ENCODE results near the gene RPTN.

The RPTN gene, protein sequence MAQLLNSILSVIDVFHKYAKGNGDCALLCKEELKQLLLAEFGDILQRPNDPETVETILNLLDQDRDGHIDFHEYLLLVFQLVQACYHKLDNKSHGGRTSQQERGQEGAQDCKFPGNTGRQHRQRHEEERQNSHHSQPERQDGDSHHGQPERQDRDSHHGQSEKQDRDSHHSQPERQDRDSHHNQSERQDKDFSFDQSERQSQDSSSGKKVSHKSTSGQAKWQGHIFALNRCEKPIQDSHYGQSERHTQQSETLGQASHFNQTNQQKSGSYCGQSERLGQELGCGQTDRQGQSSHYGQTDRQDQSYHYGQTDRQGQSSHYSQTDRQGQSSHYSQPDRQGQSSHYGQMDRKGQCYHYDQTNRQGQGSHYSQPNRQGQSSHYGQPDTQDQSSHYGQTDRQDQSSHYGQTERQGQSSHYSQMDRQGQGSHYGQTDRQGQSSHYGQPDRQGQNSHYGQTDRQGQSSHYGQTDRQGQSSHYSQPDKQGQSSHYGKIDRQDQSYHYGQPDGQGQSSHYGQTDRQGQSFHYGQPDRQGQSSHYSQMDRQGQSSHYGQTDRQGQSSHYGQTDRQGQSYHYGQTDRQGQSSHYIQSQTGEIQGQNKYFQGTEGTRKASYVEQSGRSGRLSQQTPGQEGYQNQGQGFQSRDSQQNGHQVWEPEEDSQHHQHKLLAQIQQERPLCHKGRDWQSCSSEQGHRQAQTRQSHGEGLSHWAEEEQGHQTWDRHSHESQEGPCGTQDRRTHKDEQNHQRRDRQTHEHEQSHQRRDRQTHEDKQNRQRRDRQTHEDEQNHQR

DNA sequence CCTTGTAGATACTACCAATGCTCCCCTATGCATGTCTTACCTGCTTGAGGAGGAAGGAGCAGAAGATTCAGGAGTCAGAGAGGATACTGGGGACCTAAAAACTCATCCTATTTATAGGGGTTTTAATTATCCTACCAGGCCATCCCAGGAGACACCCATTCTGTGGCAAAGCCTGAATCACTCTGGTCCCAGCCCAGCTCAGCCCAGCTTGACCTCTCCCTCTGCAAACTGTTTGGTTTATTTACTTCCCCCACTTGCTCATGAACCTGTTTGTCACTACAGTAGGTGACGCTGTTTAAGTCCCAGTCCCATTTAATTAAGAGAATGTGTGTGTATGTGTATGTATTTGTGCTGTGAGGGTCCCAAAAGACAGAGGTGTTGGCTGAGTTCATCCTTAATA, at the start of gene RPTN:
Gene RPTN (minus strand): TSS at position 85 of the 400 bp plus-strand sequence. CDS start 1,339 bp downstream, outside the sequence.
- no peak for DNase-seq

DNA sequence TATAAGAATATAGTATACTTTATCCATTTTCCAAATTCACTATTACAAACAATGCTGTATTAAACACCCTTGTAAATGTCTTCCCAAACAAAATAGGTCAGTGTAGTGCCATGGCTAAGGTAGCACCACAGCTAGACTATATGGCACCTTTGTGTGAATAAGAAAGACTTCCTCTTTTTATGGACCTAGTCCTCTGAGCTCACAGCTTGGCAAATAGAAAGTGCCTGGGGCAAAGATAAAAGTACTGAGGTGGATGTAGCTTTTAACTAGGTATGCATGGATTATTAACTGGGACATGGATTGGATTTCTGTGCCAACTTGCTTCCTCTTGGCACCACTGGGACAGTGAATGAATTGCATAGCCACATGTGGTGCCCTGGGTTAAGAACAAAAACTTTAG, 40.0 kb upstream of the RPTN start:
- no peak for DNase-seq

DNA sequence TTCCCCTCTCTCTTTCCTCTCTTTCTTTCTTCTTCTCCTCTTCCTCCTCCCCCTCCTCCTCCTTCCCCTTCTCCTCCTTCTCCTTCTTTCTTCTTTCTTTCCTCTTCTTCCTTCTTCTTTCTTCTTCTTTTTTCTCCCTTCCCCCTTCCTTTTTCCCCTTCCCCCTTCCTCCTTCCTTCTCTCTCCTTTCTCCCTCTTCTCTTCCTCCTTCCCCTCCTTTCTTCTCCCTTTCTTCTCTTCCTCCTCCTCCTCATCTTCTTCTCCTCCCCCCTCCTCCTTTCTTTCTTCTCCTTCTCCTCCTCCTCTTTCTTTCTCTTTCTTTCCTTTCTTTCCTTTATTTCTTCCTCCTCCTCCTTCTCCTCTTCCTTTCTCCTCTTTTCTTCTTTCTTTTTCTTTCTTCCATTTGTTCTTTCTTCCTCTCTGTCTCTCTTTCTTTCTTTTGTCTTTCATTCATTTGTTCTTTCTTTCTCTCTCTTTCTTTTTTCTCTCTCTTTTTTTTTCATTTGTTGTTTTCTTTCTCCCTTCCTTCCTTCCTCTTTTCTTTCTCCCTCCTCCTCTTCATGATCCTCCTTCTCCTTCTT, 38.4 kb upstream of the RPTN start:
- no peak for DNase-seq

DNA sequence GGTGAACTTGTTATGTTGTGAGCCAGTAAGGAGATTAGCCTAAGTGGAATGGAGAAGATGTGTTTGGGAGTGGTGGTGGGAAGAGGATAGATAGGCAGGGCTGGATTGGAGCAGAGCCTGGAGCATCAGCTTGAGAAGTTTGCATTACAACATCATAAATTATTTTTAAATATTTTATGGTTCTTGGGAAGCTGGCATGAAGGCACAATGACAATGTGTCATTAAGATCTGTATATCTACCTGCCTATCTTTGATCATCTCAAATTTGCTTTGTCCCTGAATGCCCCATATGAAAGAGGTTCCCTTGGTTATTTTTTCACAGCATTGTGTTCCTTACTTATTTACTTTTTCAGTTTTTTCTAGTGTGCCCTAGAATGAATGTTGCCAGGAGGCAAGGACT, 32.7 kb upstream of the RPTN start:
- DNase-seq: no peak

DNA sequence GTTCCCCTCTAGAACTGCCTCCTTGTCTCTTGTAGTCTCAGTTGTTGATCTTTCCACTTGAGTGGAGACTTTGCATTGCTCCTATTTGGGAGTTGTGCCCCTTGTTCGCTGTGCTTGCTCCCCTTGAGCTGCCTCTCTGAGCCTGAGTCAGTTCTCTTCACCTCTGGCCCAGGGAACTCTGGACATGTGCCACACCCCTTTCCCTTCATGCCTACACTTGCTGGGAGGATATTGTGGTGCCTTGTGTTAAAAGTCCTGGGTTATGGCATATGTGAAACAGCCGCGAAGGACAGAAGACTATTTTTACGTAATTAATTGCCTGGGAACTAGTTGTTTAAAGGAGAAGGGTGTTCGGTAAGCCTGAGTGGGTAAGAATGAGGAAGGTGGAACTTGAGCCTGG, 32.2 kb upstream of the RPTN start:
- DNase-seq: no peak

DNA sequence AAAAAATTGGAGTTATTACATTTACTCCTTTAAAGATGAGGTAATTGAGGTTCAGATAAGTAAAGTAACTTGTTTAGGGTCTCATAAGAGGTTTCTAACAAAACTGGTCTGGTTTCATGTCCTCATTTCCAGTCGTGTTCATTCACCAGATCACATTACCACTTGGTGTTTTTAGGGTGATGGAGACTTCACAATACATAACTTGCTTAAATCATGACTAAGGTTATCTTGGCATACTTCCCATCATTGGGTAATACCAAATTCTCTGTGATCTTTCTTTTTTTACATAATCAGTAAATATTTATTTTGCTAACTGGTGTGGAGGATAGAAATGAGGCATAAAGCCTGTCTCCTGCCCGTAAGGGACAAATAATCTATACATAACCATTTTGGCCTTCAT, 31.6 kb upstream of the RPTN start:
- DNase-seq: no peak

DNA sequence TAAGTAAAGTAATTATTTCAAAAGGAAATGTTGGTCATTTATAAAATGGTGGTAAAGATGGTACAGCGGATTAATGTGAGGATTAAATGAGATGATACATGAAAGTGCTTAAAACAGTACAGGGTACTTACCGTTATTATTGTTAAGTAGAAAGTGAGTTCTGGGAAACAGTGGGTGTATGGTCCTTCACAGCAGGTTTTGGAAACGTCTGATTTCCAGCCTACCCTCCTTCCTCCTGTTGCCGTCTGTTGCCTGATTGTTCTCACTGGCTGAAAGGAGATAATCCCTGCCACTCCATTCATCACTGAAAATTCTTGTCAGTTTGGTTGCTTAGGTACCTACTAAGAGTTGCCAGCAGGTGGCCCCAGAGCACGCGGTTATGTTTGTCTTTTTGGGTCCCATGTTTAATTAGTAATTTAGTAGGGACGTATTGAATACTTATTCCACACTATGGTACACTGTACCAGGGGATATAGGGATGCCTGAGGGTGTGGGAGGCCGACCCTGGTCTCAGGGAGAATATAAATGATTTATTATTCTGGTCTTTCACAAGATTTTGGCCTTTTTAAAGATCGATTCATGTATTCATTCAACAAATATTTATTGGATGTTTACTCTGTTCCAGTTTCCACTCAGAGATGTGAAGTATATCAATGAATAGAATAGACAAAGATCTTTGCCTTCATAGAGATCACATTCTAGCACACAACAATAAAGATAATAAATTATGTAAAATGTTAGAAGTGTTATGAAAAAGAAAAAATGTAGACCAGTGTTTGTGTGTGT, 30.8 kb upstream of the RPTN start:
- peak; percentile 21 for DNase-seq

DNA sequence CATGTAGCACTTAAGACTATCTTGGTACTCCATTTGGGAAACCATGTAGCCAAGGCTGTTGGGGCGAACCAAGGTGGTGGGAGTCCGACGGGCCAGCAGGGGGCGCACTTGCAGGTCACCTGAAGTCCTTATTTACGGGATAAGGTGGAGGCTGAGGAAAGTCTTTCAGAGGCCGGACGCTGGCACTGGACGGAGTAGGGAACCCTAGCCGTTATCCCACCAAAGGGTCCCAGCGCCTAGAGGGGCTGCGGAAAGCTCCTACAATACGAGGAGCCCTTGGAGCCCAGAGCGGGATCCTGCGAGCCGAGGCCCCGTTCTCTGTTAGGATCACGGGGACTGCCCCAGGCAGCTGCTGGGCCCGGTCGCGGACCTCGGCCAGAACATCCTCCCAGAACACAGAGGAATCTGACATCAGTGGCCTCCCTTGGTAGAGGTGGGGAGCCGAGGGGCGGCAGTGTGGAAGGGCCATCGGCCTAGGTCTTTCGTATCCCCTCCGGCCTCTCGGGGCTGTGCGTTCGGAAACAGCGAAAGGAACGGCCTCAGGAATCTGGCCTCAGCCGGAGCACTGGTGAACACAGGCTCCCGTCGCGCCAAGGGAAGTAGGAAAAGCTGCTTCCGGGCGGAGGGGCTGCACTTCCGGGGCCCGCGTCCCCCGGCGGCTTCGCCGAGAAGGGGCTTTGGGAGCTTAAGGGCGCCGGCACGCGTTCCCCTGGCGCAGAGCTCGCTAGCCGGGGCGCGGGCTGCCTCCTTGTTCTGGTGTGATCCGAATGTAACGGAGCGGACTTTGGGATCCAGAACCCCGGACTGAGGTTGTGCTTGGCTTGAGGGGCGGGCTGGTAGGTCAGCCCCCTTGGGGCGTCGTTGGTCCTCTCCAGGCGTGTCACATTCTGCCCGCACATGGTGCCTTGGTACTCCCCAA, 29.9 kb upstream of the RPTN start:
- no peak for DNase-seq

DNA sequence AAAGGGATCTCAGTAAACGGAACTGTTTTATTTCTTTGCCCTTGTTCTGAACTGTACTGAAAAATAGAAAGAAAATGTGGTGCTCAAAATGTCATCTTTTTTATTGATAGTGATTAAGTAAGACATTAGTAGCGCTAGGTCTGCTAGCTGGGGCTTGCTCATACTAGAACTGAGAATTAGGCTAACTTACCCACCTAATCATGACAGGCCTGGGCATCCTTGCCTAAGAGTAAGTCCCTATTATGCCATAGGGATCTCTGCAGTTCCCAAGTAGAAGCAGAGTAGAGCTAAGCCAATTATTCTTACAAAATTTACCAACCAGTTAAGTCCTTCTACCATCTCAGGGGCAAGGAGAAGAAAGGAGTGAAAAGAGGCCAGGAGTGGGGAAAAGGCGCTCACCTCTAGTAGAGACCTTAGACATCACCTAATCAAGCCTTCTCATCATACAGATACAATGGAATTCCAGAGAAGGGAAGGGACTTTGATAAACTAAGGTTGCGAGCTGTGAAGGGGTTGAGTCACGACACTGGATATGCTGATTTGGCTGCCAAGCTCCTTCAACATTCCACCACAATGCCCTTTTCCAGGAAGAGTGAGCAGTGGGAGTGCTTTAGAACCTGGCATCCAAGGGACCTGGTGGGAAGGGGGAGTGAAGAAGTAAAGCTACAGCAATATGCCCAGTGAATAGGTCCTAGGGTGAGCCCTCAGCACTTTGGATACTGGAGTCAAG, 27.7 kb upstream of the RPTN start:
- no peak for DNase-seq

DNA sequence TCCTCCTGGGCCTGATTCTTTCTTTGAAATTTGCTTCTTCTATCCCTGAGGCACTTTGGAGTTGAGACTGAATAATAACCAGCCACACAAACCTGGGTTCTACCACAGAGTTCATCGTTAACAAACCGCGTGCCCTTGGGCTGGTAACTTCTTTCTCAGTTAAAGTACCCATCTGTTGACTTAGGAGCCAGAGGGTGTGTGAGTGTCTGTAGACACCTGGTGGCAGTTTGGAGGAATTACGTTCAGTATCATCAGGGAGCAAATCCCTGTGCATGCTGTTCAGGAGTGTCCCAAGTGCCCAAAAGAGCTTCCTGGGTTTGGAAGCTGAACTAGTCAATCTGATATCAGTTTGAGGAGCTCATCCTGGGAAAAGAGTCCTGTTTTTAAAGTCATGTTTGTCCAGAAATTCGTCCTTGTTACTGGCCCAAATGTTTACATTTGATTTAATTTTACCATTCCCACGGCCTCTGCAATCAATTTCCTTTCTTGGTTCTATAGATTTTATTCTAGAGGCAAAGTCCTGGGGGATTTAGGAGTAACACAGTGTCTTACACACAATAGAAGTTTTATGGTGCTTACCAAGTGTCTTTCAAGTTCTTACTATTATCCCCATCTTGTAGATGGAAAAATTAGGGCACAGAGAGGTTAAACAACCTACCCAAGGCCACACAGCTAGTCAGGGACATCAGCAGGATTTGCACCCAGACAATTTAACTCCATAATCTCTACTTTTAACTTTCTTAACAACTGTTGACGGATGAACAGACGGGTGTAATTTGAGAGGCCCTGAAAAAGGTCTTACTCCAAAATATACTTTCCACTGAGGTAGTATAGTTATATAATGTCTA, 26.7 kb upstream of the RPTN start:
- peak; percentile 61 for DNase-seq

DNA sequence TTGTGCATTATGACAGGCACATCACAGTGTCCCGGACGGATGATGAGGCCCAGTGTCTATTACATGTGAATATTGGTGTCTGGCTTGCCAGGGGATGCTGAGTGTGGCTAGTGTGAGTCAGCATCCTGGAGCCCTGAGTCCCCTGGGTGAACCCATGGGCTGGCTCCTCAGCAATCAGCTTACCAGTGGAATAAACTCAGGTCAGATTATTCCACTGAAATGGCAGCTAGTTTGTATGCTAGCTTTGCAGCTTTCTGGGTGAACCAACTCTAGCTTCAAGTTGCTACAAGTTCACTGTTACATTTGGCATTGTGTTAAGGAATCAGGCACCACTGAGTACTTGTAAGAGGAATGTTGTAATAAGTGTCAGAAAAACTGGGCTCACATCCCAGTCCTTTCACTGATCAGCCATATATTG, 23.9 kb upstream of the RPTN start:
- no peak for DNase-seq

DNA sequence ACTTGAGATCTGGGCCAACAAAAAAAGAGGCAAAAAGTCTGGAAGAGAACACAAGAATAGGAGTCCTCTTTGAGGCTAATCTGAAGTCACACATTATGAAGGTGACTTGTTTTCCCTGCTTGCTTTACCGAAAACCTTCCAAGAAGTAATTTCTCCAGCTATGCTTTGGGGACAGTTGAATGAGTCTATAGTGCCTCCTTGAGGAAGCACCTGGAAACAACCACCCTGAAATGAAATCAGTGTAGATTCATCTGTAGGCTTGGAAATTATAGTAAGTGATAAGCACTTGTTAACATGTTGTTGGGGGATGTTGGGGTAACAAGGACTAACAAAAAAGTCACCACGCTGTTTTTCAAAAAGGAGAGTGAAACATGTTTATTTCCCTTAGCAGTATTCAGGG, 23.4 kb upstream of the RPTN start:
- peak; percentile 5 for DNase-seq

DNA sequence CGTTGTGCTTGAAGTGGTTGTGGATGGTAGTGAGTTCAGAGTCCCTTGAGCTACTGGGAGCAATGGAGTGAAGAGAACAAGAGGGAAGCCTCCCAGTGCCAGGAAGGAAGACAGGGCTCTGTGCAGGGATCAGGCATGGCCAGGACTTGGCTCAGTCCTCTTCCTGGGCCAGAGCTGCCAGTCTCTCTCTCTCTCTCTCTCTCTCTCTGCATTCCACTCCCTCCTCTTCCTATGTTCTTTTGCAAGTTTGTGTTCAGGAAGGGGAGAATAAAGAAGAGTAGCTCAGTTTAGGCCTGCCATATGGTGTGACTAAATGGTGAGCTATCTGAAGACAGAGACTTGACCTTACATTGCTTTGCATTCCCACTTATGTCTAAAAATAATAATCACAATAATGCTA, 20.5 kb upstream of the RPTN start:
- no peak for DNase-seq

DNA sequence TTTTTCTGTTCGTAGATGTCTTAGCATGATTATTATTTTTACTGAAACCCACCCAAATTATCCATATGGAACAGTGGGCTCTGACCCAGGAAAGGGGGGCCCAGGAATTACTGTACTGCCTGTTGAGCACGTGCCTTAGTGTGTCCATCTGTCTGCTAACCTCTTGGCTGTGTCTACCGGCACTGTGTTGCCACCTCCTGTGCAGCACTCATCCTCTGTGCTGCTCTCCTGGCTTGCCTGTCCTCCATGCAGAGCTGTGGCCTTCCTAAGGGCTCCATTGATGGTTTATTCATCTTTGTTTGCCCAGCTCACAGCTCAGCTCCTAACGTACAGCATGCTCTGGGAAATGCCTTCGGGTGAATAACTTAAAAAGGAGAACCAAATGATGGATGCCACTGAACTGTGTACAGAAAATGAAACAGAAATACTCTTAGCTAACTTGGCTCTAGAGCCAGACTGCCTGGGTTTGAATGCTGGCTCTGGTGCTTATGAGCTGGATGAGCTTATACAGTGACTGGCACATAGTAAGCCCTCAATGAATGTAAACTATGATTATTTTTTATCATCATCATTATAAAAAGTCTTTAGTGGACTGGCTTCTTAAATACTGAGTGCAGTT, 11.4 kb upstream of the RPTN start:
- no peak for DNase-seq

DNA sequence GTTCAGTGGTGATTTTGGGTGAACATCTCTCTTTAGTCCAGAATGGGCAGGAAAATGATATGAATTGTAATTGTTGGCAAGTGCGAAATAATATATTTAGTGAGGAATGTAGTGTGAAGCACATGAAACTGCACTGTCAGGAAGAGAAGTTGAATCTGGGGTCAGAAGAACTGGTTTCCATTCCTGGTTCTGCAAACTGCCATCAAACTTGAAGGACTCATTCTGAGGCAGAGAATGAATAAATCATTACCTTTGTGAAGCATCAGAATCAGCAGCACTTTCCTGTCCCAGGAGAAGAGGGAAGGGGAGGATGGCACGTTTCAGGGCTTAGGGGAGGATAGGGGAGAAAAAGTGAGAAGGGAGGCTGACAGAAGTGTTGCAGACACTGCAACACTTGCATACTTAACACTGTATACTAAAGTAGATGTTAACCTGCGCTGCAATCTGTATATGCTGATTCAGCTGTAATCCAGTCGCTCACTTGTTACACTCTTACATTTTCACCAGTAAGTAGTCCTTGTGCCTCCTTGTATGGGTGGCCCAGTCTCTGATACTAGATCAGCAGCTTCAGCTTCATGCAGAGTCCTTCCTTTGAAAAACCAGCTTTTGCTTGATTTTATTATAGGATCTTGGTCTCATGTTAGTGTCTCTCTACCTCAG, 10.5 kb upstream of the RPTN start:
- DNase-seq: no peak

DNA sequence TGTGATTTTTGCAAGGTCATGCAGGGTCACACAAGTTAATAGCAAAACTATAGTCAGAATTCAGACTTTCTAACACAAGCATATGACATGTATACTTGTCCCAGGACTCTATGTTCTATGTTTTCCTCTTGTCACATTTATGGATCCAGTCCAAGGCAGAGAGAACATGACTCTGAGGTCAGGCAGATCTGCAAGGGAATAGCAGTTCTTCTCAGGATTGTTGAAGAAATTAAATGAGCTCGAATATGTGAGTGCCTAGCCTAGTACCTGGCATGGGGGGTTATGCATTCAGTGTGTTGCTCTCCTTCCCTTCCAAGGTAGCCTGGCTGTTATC, 9.5 kb upstream of the RPTN start:
- DNase-seq: no peak

DNA sequence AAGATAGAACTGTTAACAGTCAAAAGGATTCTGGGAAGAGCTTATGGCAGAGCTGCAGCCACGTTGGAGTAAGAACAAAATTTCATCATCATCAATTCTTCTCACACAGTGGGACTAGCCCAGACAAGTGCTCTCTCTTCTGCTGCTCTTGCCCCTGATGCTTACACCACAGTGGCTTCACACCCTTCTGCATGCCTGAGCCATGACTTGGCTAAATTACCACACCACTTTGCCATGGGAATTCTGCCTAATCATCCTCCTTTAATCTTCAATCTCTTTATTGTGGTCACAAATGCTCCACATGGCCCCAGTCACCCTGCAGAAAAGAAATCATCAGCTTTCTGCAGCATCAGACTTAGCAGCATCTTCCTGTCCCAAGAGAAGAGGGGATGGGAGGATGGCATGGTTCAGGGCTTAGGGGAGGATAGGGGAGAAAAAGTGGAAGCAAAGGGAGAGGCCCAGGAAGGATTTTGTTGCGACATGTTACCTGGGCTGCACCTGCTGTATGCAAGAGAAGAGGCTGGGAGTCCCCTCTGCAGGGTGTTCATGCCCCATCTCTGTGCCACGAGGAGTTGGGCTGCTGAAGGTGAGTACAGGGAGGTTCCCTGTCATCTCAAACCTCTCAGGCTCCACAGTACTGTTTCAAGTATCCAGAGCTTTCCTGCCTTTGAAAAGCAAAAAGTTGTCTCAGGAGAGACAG, 9.0 kb upstream of the RPTN start:
- no peak for DNase-seq

DNA sequence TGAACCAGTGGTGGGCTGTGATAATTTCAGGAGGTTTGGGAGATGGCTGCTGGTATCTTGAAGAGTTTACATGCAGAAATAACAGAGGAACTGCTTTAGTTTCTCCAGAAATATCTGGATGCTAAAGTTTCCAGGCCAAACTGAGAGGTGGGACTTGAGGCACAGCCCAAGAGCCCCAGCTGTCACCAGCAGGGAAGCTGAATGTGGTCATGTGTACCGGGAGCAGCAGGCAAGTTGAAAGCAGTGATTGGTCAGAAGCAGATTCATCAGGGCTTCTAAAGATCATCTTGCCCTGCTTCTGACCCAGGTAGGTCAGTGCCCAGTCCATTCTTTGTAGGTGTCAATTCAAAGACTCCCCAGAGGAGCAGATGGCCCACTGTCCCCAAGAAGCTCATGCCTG, 7.9 kb upstream of the RPTN start:
- DNase-seq: no peak
